Measurements from ENCODE around the gene TESK2.

- no peak for TF ChIP-seq POLR2A (IDR thresholded peaks at IDR 0.05)
- TF ChIP-seq CTCF (IDR thresholded peaks at IDR 0.05): no peak
Observed at GRCh38 chr1:45452503-45452902, 38.5 kb downstream of the TESK2 start.

Data from adrenal gland (tissue), 5 donors.